Measurements from ENCODE around the gene SP110. TPM values are rescaled to one million over a fixed set of nuclear protein-coding genes. Genes with fewer than 3 reads are reported as not detected.

The SP110 gene
- total and polyA plus RNA-seq, 9 of the 15 experiments (the other 6 are each of a cell fraction or from before 2014, with no cell fraction given) = 3.6 to 11.0 (median 7.1) TPM

DNA sequence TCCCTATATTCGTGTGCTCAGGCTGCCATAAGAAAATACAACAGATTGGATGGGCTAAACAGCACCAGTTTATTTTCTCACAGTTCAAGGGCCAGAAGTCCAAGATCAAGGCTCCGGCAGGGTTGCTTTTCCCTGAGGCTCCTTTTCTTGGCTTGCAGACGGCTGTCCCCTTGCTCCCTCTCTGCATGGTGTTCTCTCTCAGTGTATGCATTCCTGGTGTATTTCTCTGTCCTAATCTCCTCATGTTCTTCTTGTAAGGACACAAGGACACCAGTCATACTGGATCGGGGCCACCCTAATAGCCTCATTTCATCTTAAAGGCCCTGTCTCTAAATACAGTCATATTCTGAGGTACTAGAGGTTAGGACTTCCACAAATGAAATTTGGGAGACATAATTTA is 88.4 kb downstream of the SP110 start:
- 32% methylated on average over 4 of the region's 4 CpGs for WGBS (ENCODE audit: insufficient coverage, low coverage, missing lambda C conversion rate)
- POLR2A ChIA-PET = no interaction called here
- H3K9me3 ChIP-seq (replicated peaks; ENCODE audit: control insufficient read depth, insufficient read depth, low read depth, low read length) = 0 out of 2 replicates have a peak, but pooled peaks cover 1% of the 10 kb centered on the region
- ATAC-seq = no peak
- no peak for FAIRE-seq
- no peaks in the 10 kb centered on the region for H3K79me2 ChIP-seq (ENCODE audit: control insufficient read depth, insufficient read depth, low read length)
- H3K9ac ChIP-seq (ENCODE audit: insufficient read depth in 1 of 2, low read depth in 2 of 2, low read length in 2 of 2) = no peak overlapping the region
- no peaks in the 10 kb centered on the region for H3K9me1 ChIP-seq (ENCODE audit: control insufficient read depth, insufficient read depth, low read length)
- H3K27me3 ChIP-seq (ENCODE audit: control insufficient read depth in 2 of 2, insufficient read depth in 2 of 2, low read length in 2 of 2) = no peaks in the 10 kb centered on the region
- H3K36me3 ChIP-seq (ENCODE audit: control insufficient read depth, insufficient read depth, low read length) = no peaks in the 10 kb centered on the region
- H3K27ac ChIP-seq (ENCODE audit: extremely low read depth, low read depth, low read length) = no peak overlapping the region
- no peaks in the 10 kb centered on the region for H4K20me1 ChIP-seq (replicated peaks; ENCODE audit: control insufficient read depth, insufficient read depth, low read length)
- in situ Hi-C loops (cut with MboI) (no loop called here), intact Hi-C loops (cut with micrococcal nuclease) (no loop called here)
- H3K4me1 ChIP-seq (replicated peaks in 1 of 2; ENCODE audit: control insufficient read depth in 2 of 2, insufficient read depth in 2 of 2, low read length in 2 of 2) = no peaks in the 10 kb centered on the region; a peak in 1 of 5 replicates
- no peak overlapping the region for H3K4me2 ChIP-seq (ENCODE audit: insufficient read depth, low read length)
- no TSS peak for BruUV-seq (replicated peaks)
- DNase-seq (ENCODE audit: extremely low read depth in 1 of 4, low spot score in 3 of 4) = no peak
- peak overlapping the region; percentile 54 for H2AFZ ChIP-seq (ENCODE audit: low read depth, low read length)
- no peak overlapping the region for H3K4me3 ChIP-seq
- CTCF ChIA-PET (ENCODE audit: low intra/inter-chr PET ratio) = no interaction called here
- TF ChIP-seq, protein P1, sequence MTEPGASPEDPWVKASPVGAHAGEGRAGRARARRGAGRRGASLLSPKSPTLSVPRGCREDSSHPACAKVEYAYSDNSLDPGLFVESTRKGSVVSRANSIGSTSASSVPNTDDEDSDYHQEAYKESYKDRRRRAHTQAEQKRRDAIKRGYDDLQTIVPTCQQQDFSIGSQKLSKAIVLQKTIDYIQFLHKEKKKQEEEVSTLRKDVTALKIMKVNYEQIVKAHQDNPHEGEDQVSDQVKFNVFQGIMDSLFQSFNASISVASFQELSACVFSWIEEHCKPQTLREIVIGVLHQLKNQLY (CRISPR knock-in tag; conservative IDR thresholded peaks at IDR 0.05) = no peak
- no peak for TF ChIP-seq MYNN (IDR thresholded peaks at IDR 0.05)
- no peak for TF ChIP-seq MYNN (CRISPR knock-in tag; IDR thresholded peaks at IDR 0.05)
- TF ChIP-seq, protein P2, sequence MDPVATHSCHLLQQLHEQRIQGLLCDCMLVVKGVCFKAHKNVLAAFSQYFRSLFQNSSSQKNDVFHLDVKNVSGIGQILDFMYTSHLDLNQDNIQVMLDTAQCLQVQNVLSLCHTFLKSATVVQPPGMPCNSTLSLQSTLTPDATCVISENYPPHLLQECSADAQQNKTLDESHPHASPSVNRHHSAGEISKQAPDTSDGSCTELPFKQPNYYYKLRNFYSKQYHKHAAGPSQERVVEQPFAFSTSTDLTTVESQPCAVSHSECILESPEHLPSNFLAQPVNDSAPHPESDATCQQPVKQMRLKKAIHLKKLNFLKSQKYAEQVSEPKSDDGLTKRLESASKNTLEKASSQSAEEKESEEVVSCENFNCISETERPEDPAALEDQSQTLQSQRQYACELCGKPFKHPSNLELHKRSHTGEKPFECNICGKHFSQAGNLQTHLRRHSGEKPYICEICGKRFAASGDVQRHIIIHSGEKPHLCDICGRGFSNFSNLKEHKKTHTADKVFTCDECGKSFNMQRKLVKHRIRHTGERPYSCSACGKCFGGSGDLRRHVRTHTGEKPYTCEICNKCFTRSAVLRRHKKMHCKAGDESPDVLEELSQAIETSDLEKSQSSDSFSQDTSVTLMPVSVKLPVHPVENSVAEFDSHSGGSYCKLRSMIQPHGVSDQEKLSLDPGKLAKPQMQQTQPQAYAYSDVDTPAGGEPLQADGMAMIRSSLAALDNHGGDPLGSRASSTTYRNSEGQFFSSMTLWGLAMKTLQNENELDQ (CRISPR knock-in tag; IDR thresholded peaks at IDR 0.05; ENCODE audit: borderline replicate concordance) = no peak
- no peak for TF ChIP-seq THRAP3 (IDR thresholded peaks at IDR 0.05; ENCODE audit: borderline replicate concordance)
- TF ChIP-seq ZNF695 (CRISPR knock-in tag; IDR thresholded peaks at IDR 0.05) = no peak
- TF ChIP-seq EWSR1 (IDR thresholded peaks at IDR 0.05; ENCODE audit: borderline replicate concordance, low read depth, partially characterized antibody) = no peak
- no peak for TF ChIP-seq CBX3 (IDR thresholded peaks at IDR 0.05; ENCODE audit: borderline replicate concordance in 1 of 2, low read length in 2 of 2)
- TF ChIP-seq IFI16 (CRISPR knock-in tag; IDR thresholded peaks at IDR 0.05) = no peak
- no peak for TF ChIP-seq KLF10 (CRISPR knock-in tag; IDR thresholded peaks at IDR 0.05)
- TF ChIP-seq, protein P3, sequence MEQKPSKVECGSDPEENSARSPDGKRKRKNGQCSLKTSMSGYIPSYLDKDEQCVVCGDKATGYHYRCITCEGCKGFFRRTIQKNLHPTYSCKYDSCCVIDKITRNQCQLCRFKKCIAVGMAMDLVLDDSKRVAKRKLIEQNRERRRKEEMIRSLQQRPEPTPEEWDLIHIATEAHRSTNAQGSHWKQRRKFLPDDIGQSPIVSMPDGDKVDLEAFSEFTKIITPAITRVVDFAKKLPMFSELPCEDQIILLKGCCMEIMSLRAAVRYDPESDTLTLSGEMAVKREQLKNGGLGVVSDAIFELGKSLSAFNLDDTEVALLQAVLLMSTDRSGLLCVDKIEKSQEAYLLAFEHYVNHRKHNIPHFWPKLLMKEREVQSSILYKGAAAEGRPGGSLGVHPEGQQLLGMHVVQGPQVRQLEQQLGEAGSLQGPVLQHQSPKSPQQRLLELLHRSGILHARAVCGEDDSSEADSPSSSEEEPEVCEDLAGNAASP (IDR thresholded peaks at IDR 0.05) = no peak
- TF ChIP-seq, protein P4, sequence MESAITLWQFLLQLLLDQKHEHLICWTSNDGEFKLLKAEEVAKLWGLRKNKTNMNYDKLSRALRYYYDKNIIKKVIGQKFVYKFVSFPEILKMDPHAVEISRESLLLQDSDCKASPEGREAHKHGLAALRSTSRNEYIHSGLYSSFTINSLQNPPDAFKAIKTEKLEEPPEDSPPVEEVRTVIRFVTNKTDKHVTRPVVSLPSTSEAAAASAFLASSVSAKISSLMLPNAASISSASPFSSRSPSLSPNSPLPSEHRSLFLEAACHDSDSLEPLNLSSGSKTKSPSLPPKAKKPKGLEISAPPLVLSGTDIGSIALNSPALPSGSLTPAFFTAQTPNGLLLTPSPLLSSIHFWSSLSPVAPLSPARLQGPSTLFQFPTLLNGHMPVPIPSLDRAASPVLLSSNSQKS (CRISPR knock-in tag; IDR thresholded peaks at IDR 0.05) = no peak
- TF ChIP-seq SRSF7 (optimal IDR thresholded peaks at IDR 0.05; ENCODE audit: low read depth, low read length) = no peak
- TF ChIP-seq, protein P5, sequence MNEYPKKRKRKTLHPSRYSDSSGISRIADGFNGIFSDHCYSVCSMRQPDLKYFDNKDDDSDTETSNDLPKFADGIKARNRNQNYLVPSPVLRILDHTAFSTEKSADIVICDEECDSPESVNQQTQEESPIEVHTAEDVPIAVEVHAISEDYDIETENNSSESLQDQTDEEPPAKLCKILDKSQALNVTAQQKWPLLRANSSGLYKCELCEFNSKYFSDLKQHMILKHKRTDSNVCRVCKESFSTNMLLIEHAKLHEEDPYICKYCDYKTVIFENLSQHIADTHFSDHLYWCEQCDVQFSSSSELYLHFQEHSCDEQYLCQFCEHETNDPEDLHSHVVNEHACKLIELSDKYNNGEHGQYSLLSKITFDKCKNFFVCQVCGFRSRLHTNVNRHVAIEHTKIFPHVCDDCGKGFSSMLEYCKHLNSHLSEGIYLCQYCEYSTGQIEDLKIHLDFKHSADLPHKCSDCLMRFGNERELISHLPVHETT (CRISPR knock-in tag; conservative IDR thresholded peaks at IDR 0.05 in 1 of 2, IDR thresholded peaks at IDR 0.05 in 1 of 2) = no peak

All from K562 (cell line).